ENCODE measurements around the gene CSN2. TPM values are rescaled to one million over a fixed set of nuclear protein-coding genes. Genes with fewer than 3 reads are reported as not detected.

The CSN2 gene
- total RNA-seq, 1 experiment from 2014 or later = not detected

DNA sequence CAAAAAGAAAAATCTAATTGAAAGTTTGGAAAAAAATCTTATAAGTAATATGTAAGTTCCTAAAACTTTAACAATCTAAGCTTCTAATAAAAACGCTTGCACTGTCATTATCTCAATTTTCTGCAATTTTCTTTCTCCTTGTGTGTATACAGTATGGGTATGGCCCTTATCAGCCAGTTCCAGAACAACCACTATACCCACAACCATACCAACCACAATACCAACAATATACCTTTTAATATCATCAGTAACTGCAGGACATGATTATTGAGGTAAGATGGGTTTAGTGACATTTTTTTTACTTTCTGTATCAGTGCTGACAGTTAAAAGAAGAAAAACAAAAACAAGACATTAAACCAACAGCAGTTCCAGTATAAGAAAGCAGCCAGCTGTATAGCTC lies 35.2 kb upstream of the CSN2 start:
- DNase-seq = no peak
- intact Hi-C loops (cut with micrococcal nuclease; ENCODE audit: unreplicated experiment) = no loop called here
- H3F3A ChIP-seq (ENCODE audit: insufficient read depth, low read depth) = no peaks in the 10 kb centered on the region
- TF ChIP-seq EZH2 (IDR thresholded peaks at IDR 0.05; ENCODE audit: low read depth) = no peak
- TF ChIP-seq CTCF (conservative IDR thresholded peaks at IDR 0.05) = no peak
- H3K27me3 ChIP-seq (ENCODE audit: insufficient read depth, low read depth) = no peaks in the 10 kb centered on the region
- no peaks in the 10 kb centered on the region for H3K36me3 ChIP-seq (ENCODE audit: low read depth)
- ChIA-PET POLR2A (ENCODE audit: unreplicated experiment) (no interaction called here), CTCF (interaction anchor here (0.6 kb wide), 1 partner anchor 60 kb away, joined by 3 read pairs; no protein-coding TSS in a partner anchor)
- H4K20me1 ChIP-seq (ENCODE audit: insufficient read depth) = no peaks in the 10 kb centered on the region
- H3K4me2 ChIP-seq = no peak overlapping the region
- no TSS peak for BruUV-seq (replicated peaks)
- H3K4me1 ChIP-seq (replicated peaks; ENCODE audit: insufficient read depth) = no peaks in the 10 kb centered on the region
- no peak overlapping the region for H3K4me3 ChIP-seq
- H3K79me2 ChIP-seq (ENCODE audit: low read depth) = no peaks in the 10 kb centered on the region
- H3K9me2 ChIP-seq (ENCODE audit: insufficient read depth) = no peaks in the 10 kb centered on the region
- H3K9me3 ChIP-seq (ENCODE audit: insufficient read depth, low read depth) = no peaks in the 10 kb centered on the region
- no peak overlapping the region for H3K27ac ChIP-seq
- H2AFZ ChIP-seq = no peak overlapping the region

DNA sequence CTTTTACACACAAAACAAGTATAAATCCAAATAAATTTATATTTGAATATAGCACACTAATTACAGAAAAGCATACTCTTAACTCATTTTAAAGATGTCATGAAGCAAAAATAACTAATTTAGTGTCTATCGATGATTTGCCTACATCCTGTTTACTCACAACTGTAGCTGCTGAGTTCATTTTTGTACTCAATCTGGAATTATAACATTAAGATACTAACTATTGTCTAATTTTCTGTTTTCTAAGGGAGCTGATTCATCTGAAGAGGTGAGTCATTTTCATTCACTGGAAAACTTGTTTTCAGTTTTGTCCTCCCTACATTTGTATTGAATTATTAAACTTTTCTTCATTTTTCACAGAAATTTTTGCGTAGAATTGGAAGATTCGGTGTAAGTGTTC lies 33.9 kb upstream of the CSN2 start:
- no peak overlapping the region for H3K4me2 ChIP-seq
- H3K4me3 ChIP-seq = no peak overlapping the region
- ChIA-PET CTCF (no interaction called here), POLR2A (ENCODE audit: unreplicated experiment) (no interaction called here)
- TF ChIP-seq EZH2 (IDR thresholded peaks at IDR 0.05; ENCODE audit: low read depth) (no peak), CTCF (conservative IDR thresholded peaks at IDR 0.05) (no peak)
- H3K36me3 ChIP-seq (ENCODE audit: low read depth) = no peaks in the 10 kb centered on the region
- no peaks in the 10 kb centered on the region for H3K79me2 ChIP-seq (ENCODE audit: low read depth)
- BruUV-seq (replicated peaks) = no TSS peak
- H4K20me1 ChIP-seq (ENCODE audit: insufficient read depth) = no peaks in the 10 kb centered on the region
- no peak for DNase-seq
- H3K9me2 ChIP-seq (ENCODE audit: insufficient read depth) = no peaks in the 10 kb centered on the region
- H3F3A ChIP-seq (ENCODE audit: insufficient read depth, low read depth) = no peaks in the 10 kb centered on the region
- no peaks in the 10 kb centered on the region for H3K27me3 ChIP-seq (ENCODE audit: insufficient read depth, low read depth)
- no peaks in the 10 kb centered on the region for H3K9me3 ChIP-seq (ENCODE audit: insufficient read depth, low read depth)
- intact Hi-C loops (cut with micrococcal nuclease; ENCODE audit: unreplicated experiment) = no loop called here
- no peaks in the 10 kb centered on the region for H3K4me1 ChIP-seq (replicated peaks; ENCODE audit: insufficient read depth)
- H3K27ac ChIP-seq = no peak overlapping the region
- no peak overlapping the region for H2AFZ ChIP-seq

- Histone ChIP-seq H2AFZ (no peak within 1 kb of the TSS), H3K27ac (no peak within 1 kb of the TSS), H3K79me2 (ENCODE audit: low read depth) (no peaks in the 10 kb centered on the region), H3F3A (ENCODE audit: insufficient read depth, low read depth) (no peaks in the 10 kb centered on the region), H3K4me1 (replicated peaks; ENCODE audit: insufficient read depth) (no peaks in the 10 kb centered on the region), H3K4me2 (no peak within 1 kb of the TSS), H3K27me3 (ENCODE audit: insufficient read depth, low read depth) (no peaks in the 10 kb centered on the region), H3K4me3 (no peak within 1 kb of the TSS), H3K9me2 (ENCODE audit: insufficient read depth) (no peaks in the 10 kb centered on the region), H3K9me3 (ENCODE audit: insufficient read depth, low read depth) (no peaks in the 10 kb centered on the region), H4K20me1 (ENCODE audit: insufficient read depth) (no peaks in the 10 kb centered on the region), H3K36me3 (ENCODE audit: low read depth) (no peaks in the 10 kb centered on the region)
- CTCF ChIA-PET = no interaction called here
- intact Hi-C loops (cut with micrococcal nuclease; ENCODE audit: unreplicated experiment) = no loop called here
- POLR2A ChIA-PET (ENCODE audit: unreplicated experiment) = no interaction called here
- no peak for TF ChIP-seq EZH2 (IDR thresholded peaks at IDR 0.05; ENCODE audit: low read depth)
- no peak for TF ChIP-seq CTCF (conservative IDR thresholded peaks at IDR 0.05)
- BruUV-seq (replicated peaks) = no TSS peak
- no peak for DNase-seq
Observed at GRCh38 chr4:69995526-69996016, 30.0 kb upstream of the CSN2 start, which contains the start of gene STATH. Gene STATH, plus strand, starts transcription at chr4:69995966. Its CDS starts 2,472 bp downstream, at chr4:69998438.

Data from PC-9 (cell line).